Posterior cingulate gyrus (tissue), 11 donors: ENCODE data around the gene PIEZO2.

Experiments
- DNase-seq, 10 donors: peaks; one replicate each; pipeline versions ENCODE4 v3.0.0 to v3.0.0-alpha.2; 2020 to 2021; ENCODE audit warnings: mixed read lengths in 3 of 10
- intact Hi-C: fragments of 100-400 bp; cut with DNase I; formaldehyde crosslinking; loops from one replicate; pipeline ENCODE4 v1.15.1; 2023

The PIEZO2 gene

GRCh38 chr18:11037533-11038240 is 111.7 kb downstream of the PIEZO2 start:
- DNase-seq = no peak
- intact Hi-C loops = no loop called here

- DNase-seq = no peak
- intact Hi-C loops = no loop called here
These were observed 113.4 kb downstream of the PIEZO2 start for GRCh38 chr18:11035814-11036495.

DNA sequence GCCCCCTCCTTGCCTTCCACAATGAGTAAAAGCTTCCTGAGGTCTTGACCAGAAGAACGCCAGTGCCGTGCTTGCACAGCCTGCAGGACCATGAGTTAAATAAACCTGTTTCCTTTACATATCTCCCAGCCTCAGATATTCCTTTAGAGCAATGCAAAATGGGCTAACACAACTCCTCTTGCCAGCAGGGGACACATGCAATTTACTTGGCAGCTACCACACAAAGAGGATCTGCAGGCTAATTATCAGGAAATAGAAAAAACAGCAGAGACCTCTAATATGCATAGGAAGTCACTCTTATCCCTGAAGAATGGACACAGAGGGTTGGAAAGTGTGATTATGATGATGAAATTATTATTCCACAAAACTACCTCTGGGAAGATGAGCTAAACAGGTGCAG is 114.0 kb downstream of the PIEZO2 start:
- DNase-seq = no peak
- intact Hi-C loops = no loop called here

DNA sequence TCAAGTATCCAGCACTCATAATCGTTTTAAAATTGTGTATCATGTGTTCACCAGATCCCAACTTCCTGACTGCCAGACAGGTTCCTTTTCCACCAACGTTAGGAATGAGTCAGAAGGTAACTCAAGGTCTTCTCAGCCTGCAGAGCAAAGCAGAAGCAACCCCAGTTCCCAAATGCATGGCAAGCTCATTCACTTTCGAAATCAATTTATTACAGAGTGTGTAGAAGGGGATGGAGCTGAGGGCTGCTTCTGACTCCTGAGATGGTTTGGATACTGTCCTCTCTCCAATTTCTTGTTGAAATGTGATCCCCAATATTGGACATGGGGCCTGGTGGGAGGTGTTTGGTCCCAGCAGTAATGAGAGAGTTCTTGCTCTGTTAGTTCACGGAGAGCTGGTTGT is 114.5 kb downstream of the PIEZO2 start:
- DNase-seq = no peak
- intact Hi-C loops = no loop called here

DNA sequence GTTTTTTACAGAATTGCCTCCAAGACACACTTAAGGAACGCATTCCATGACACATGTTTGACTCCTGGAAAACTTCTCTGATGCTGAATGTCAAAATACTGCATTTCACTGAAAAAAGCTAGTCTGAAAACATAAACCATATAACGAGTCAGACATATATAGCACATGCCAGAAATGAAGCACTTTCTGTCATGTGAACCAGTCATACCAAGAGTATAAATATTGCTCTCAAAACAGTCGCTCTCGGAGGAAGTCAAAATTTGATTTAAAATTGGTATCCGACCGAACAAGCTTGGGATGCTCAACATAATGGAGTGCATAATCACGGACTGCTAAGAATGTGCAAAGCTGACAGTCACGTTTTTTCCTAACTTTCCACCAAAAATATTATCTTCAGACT is 115.9 kb downstream of the PIEZO2 start:
- no peak for DNase-seq
- intact Hi-C loops = no loop called here

DNA sequence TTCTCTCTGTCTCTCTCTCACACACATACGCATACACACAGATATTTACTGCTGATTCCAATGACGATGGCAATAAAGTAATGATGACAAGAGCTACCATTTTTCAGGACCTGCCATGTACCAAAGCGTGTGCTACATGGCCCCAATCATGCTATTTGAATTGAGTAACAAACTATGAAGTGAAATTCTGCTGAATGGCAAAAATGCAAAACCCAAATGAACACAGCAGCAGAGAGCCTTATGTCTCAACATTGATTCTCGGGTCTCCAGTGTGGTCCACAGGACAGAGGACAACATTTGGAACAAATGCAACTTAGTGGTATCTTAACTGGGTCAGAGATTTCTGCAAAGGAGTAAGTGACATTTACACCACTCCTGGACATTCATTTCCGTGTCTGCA is 117.4 kb downstream of the PIEZO2 start:
- intact Hi-C loops = no loop called here
- no peak for DNase-seq

GRCh38 chr18:11029021-11029420 is 120.3 kb downstream of the PIEZO2 start:
- intact Hi-C loops = no loop called here
- no peak for DNase-seq

GRCh38 chr18:11027862-11028261 is 121.5 kb downstream of the PIEZO2 start:
- no peak for DNase-seq
- intact Hi-C loops = no loop called here

DNA sequence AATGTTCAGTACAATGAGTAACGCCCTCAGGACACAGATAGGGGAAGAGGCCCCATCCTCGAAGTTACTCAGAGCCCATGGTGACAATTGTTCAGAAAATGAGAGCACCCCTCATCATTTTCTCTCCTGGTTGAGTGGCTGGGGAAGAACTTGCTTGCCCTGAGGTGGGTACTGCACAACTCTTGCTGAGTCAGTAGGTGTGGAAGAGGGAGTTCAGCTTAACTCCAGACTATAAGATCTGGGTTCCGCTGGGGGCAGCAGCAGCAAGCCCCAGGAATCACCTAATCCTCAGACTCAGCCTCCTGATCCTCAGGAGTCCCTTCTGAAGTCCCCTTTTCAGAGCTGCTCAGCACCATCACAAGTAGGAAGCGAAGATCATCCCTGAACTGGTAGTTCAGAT is 123.7 kb downstream of the PIEZO2 start:
- no peak for DNase-seq
- intact Hi-C loops = no loop called here

- intact Hi-C loops = no loop called here
- DNase-seq = no peak
These were observed 124.3 kb downstream of the PIEZO2 start for GRCh38 chr18:11024928-11025669.

- DNase-seq = no peak
- intact Hi-C loops = no loop called here
These were observed 127.9 kb downstream of the PIEZO2 start for GRCh38 chr18:11021477-11021876.

GRCh38 chr18:11020877-11021414 is 128.4 kb downstream of the PIEZO2 start:
- DNase-seq = no peak
- intact Hi-C loops = no loop called here

DNA sequence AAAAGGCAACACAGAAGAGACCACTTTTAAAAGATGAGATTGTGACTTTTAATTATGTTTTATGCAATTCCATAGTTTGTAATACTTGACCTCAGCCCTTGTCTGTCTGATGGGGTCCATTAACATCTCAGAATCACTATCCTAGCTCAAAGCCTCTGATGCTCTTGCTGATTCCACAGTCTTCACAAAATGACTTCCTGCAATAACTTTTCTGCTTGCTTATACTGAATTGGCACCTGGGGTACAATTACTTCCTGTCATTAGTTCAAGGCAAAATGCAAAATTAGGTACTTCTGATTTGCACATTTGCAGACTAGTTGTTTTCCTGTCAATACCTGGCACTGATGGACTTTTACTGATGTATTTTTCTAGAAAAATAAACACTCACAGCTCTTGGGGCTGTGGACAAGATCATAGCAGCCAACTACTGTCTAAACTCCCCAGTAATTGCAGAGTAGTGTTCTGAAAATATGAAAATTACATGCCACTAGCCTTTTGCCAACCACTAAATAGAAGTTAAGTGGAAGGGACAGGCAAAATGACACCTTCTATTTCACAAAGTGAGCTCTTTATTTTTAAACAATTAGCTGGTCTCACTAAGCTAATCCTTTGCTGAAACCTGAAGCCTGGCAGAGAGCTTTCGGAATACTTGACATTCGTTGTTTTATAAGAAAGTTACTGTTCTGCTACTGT is 129.1 kb downstream of the PIEZO2 start:
- DNase-seq = no peak
- intact Hi-C loops = no loop called here

- intact Hi-C loops = no loop called here
- no peak for DNase-seq
These were observed 129.9 kb downstream of the PIEZO2 start for GRCh38 chr18:11019295-11020105.

- intact Hi-C loops = no loop called here
These were observed 139.5 kb downstream of the PIEZO2 start for GRCh38 chr18:11009869-11010268.

DNA sequence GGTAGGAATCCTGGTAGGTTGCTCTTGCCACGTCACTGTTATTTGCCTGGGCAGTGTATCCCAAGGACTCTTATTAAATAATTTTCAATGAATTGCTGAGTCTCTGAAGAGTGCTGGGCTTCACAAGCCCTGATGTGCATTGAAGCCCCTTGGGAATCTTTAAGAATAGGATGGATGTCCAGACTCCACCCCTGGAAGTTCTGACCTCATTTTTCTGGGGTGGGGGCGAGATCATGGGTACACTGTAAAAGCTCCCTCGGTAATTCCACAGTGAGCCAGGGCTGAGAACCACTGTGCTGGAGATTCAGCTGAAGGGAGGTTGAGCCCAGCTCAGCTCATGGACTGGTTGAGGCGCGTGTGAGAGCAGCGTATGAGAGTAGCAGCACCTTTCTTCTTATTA is 140.2 kb downstream of the PIEZO2 start:
- no peak for DNase-seq
- intact Hi-C loops = no loop called here

More at GRCh38 chr18:11009869-11010268, 139.5 kb downstream of the PIEZO2 start:
- DNase-seq = no peak

GRCh38 chr18:11008505-11008904 is 140.9 kb downstream of the PIEZO2 start:
- intact Hi-C loops = no loop called here
- DNase-seq = no peak

- intact Hi-C loops = no loop called here
- DNase-seq = no peak
These were observed 143.8 kb downstream of the PIEZO2 start for GRCh38 chr18:11005528-11005927.

- intact Hi-C loops = no loop called here
These were observed 144.4 kb downstream of the PIEZO2 start for GRCh38 chr18:11004951-11005350.

DNA sequence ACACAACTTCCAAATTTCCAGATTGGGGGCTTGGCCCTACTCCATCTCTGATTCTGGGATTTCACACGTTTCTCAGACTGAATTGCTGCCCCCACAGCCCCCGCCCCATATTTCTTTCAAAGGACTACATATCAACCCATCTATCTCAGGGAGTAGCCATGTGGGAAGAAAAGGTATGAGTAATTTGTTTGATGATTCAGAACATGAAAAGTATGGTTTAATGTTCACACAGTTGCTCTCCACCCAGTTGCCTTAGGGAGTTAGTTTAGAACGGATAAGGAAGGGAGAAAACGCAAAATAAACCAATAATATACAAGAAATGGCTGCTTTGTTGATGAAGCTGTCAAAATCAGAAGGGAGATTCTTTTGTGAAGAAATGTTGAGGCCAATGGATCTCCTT is 145.1 kb downstream of the PIEZO2 start:
- intact Hi-C loops = no loop called here
- DNase-seq = no peak

More at GRCh38 chr18:11004951-11005350, 144.4 kb downstream of the PIEZO2 start:
- DNase-seq = no peak
